IMR-90 (cell line): Measurements from ENCODE around the gene SHISAL1. TPM values are rescaled to one million over a fixed set of nuclear protein-coding genes. Genes with fewer than 3 reads are reported as not detected.

ENCODE experiments used
- ATAC-seq: fragments of 200-7000 bp; cut with Tn5 transposase; 2 replicates; pipeline ENCODE4 v1.9.1; 2020; ENCODE audit warnings: low read depth, mild to moderate bottlenecking, moderate library complexity
- BruUV-seq: library from RNA; stranded (reverse); fragments of 400-500 nt; replicated peaks from 2 replicates; lab custom pipeline; 2021; lab: Mats Ljungman, UMichigan
- CTCF ChIA-PET: fragments of 300-600 bp; formaldehyde crosslinking; extraction: SDS; loops from one replicate; lab custom pipeline; 2021; ENCODE audit warnings: antibody characterized with exemption; lab: Yijun Ruan, JAX
- POLR2A ChIA-PET: fragments of 300-600 bp; sonication (Branson Sonifier 250); formaldehyde crosslinking; loops from one replicate; lab custom pipeline; 2022; ENCODE audit warnings: antibody characterized with exemption; ENCODE audit not compliant: unreplicated experiment; lab: Charles Lee
- DNase-seq: peaks from one replicate; pipeline ENCODE4 v3.0.0; 2013
- H2AFZ ChIP-seq: replicated peaks from 2 replicates; pipeline ENCODE3; 2013; ENCODE audit warnings: low read length, mild to moderate bottlenecking; ENCODE audit not compliant: poor library complexity
- H2AK5ac ChIP-seq: 2 replicates; pipeline ENCODE4 v1.6.1; 2013; ENCODE audit warnings: low read depth, low read length, inconsistent platforms
- H2AK9ac ChIP-seq: replicated peaks from 2 replicates; pipeline ENCODE3; 2013; ENCODE audit warnings: mild to moderate bottlenecking, low read depth, low read length, moderate library complexity; ENCODE audit not compliant: poor library complexity
- H2BK120ac ChIP-seq: 2 replicates; pipeline ENCODE4 v1.6.1; 2013; ENCODE audit warnings: low read depth, low read length, inconsistent platforms
- H2BK15ac ChIP-seq: 3 replicates; pipeline ENCODE4 v1.6.1; 2013; ENCODE audit warnings: low read depth, low read length, inconsistent platforms
- H2BK20ac ChIP-seq: 2 replicates; pipeline ENCODE4 v1.6.1; 2013; ENCODE audit warnings: low read depth, mild to moderate bottlenecking, inconsistent platforms, low read length, moderate library complexity
- H2BK5ac ChIP-seq: 2 replicates; pipeline ENCODE4 v1.6.1; 2013; ENCODE audit warnings: mild to moderate bottlenecking, low read depth, low read length, inconsistent platforms; ENCODE audit not compliant: poor library complexity, severe bottlenecking
- H3K14ac ChIP-seq: replicated peaks from 2 replicates; pipeline ENCODE4 v1.6.1; 2013; ENCODE audit warnings: low read depth, low read length, inconsistent platforms
- H3K18ac ChIP-seq: 2 replicates; pipeline ENCODE4 v1.6.1; 2013; ENCODE audit warnings: low read depth, low read length, control low read depth
- H3K23ac ChIP-seq: 2 replicates; pipeline ENCODE4 v1.6.1; 2013; ENCODE audit warnings: low read depth, low read length, inconsistent platforms
- H3K27ac ChIP-seq: 2 replicates; pipeline ENCODE4 v1.5.1; 2013; ENCODE audit warnings: mild to moderate bottlenecking, control low read depth, low read length; ENCODE audit not compliant: insufficient read depth
- H3K27me3 ChIP-seq: 2 replicates; pipeline ENCODE4 v1.6.1; 2013; ENCODE audit warnings: low read length; ENCODE audit not compliant: control insufficient read depth, insufficient read depth
- H3K36me3 ChIP-seq: 2 replicates; pipeline ENCODE4 v1.6.1; 2013; ENCODE audit warnings: low read length, mixed read lengths; ENCODE audit not compliant: control insufficient read depth, insufficient read depth
- H3K4ac ChIP-seq: 2 replicates; pipeline ENCODE4 v1.6.1; 2013; ENCODE audit warnings: low read depth, low read length, inconsistent platforms
- H3K4me1 ChIP-seq: 2 replicates; pipeline ENCODE4 v1.6.1; 2013; ENCODE audit warnings: low read length, mixed read lengths; ENCODE audit not compliant: control insufficient read depth, insufficient read depth
- H3K4me2 ChIP-seq: 2 replicates; pipeline ENCODE4 v1.6.1; 2013; ENCODE audit warnings: low read depth, mild to moderate bottlenecking, control low read depth, low read length, moderate library complexity
- H3K4me3 ChIP-seq: 2 replicates; pipeline ENCODE4 v1.5.1; 2013; ENCODE audit warnings: low read depth, mild to moderate bottlenecking, control low read depth, low read length, moderate library complexity; ENCODE audit not compliant: insufficient read depth
- H3K56ac ChIP-seq: 2 replicates; pipeline ENCODE4 v1.6.1; 2013; ENCODE audit warnings: low read length, inconsistent platforms; ENCODE audit not compliant: insufficient read depth; ENCODE audit errors: extremely low read depth
- H3K79me1 ChIP-seq, 2 experiments: 2 replicates each; pipeline ENCODE4 v1.6.1; 2013; ENCODE audit warnings: low read length in 2 of 2, inconsistent platforms in 1 of 2, low read depth in 1 of 2
- H3K9ac ChIP-seq: 2 replicates; pipeline ENCODE4 v1.6.1; 2013; ENCODE audit warnings: low read depth, low read length, control low read depth
- H3K9me1 ChIP-seq: 2 replicates; pipeline ENCODE4 v1.6.1; 2013; ENCODE audit warnings: low read length, inconsistent platforms; ENCODE audit not compliant: insufficient read depth
- H3K9me3 ChIP-seq: 2 replicates; pipeline ENCODE4 v1.6.1; 2013; ENCODE audit warnings: low read length; ENCODE audit not compliant: control insufficient read depth, insufficient read depth
- H4K20me1 ChIP-seq: 2 replicates; pipeline ENCODE4 v1.6.1; 2013; ENCODE audit warnings: low read length, inconsistent platforms; ENCODE audit not compliant: insufficient read depth
- H4K5ac ChIP-seq: 2 replicates; pipeline ENCODE4 v1.6.1; 2013; ENCODE audit warnings: mild to moderate bottlenecking, low read depth, low read length, control low read depth
- H4K8ac ChIP-seq, 2 experiments: 2 replicates each; pipeline ENCODE4 v1.6.1; 2013; ENCODE audit warnings: low read depth in 2 of 2, low read length in 2 of 2, control low read depth in 1 of 2, inconsistent platforms in 1 of 2
- H4K91ac ChIP-seq: 2 replicates; pipeline ENCODE4 v1.6.1; 2013; ENCODE audit warnings: low read depth, low read length, inconsistent platforms; ENCODE audit not compliant: insufficient read depth
- BHLHE40 ChIP-seq: fragments of 150-350 bp; IDR thresholded peaks from 2 replicates; pipeline ENCODE4 v1.6.1; 2016; ENCODE audit warnings: mild to moderate bottlenecking, low read depth, low read length
- CEBPB ChIP-seq: IDR thresholded peaks from 2 replicates; pipeline ENCODE4 v1.6.1; 2012; ENCODE audit warnings: low read depth, low read length, improper control_type of control experiment
- CHD1 ChIP-seq: IDR thresholded peaks from 2 replicates; pipeline ENCODE4 v1.6.1; 2012; ENCODE audit warnings: low read depth, low read length, improper control_type of control experiment
- FOS ChIP-seq: fragments of 150-350 bp; IDR thresholded peaks from 2 replicates; pipeline ENCODE4 v1.6.1; 2016; ENCODE audit warnings: low read depth, low read length
- MAFK ChIP-seq: IDR thresholded peaks from 2 replicates; pipeline ENCODE4 v1.6.1; 2012; ENCODE audit warnings: low read depth, low read length, improper control_type of control experiment
- MAZ ChIP-seq: IDR thresholded peaks from 2 replicates; pipeline ENCODE4 v1.6.1; 2012; ENCODE audit warnings: low read depth, mild to moderate bottlenecking, low read length, improper control_type of control experiment, moderate library complexity, borderline replicate concordance
- MXI1 ChIP-seq: IDR thresholded peaks from 2 replicates; pipeline ENCODE4 v1.6.1; 2012; ENCODE audit warnings: low read depth, mild to moderate bottlenecking, low read length, moderate library complexity, borderline replicate concordance
- NFE2L2 ChIP-seq: fragments of 150-350 bp; IDR thresholded peaks from 2 replicates; pipeline ENCODE4 v1.6.1; 2016; ENCODE audit warnings: low read depth, mild to moderate bottlenecking, low read length
- POLR2A ChIP-seq: IDR thresholded peaks from 2 replicates; pipeline ENCODE4 v1.6.1; 2012; ENCODE audit warnings: mild to moderate bottlenecking, low read depth, low read length
- RAD21 ChIP-seq: IDR thresholded peaks from 2 replicates; pipeline ENCODE4 v1.6.1; 2012; ENCODE audit warnings: low read length, improper control_type of control experiment
- RCOR1 ChIP-seq: IDR thresholded peaks from 2 replicates; pipeline ENCODE4 v1.6.1; 2012; ENCODE audit warnings: mild to moderate bottlenecking, low read length, improper control_type of control experiment; ENCODE audit not compliant: insufficient replicate concordance
- RFX5 ChIP-seq: IDR thresholded peaks from 2 replicates; pipeline ENCODE4 v1.8.0; 2012; ENCODE audit warnings: low read depth, mild to moderate bottlenecking, low read length, moderate library complexity
- SMC3 ChIP-seq: fragments of 150-350 bp; IDR thresholded peaks from 2 replicates; pipeline ENCODE4 v1.6.1; 2016; ENCODE audit warnings: low read depth, mild to moderate bottlenecking, antibody characterized with exemption, low read length, moderate library complexity
- WGBS, 2 experiments: methylation state at CpG; one replicate each; pipeline versions ENCODE4 v1.1.5 to v1.1.7; 2013; ENCODE audit warnings: missing lambda C conversion rate in 2 of 2; ENCODE audit not compliant: insufficient read length in 1 of 2; ENCODE audit errors: extremely low coverage in 2 of 2; 5-methylcytosine and 5-hydroxymethylcytosine counted together
- dilution Hi-C: fragments of 300-500 bp; cut with HindIII; formaldehyde crosslinking; loops from one replicate; pipeline ENCODE4 v1.14.3; 2018; ENCODE audit warnings: low sequenced_read_pairs; ENCODE audit not compliant: unreplicated experiment
- in situ Hi-C: fragments of 300-500 bp; cut with MboI; formaldehyde crosslinking; loops from 3 replicates; pipeline ENCODE4 v1.14.3; 2019; ENCODE audit warnings: low sequenced_read_pairs, inconsistent platforms, mixed read lengths
- intact Hi-C: fragments of 100-400 bp; cut with micrococcal nuclease; formaldehyde crosslinking; loops from 2 replicates; pipeline ENCODE4 v1.10.0; 2022
- polyA plus RNA-seq, 3 experiments: library from polyadenylated mRNA; depleted of rRNA; stranded (reverse); fragments of >200 nt; gene quantifications; 2 replicates each; pipeline ENCODE4 v1.2.3, GENCODE V29; 2012; ENCODE audit warnings: low replicate concordance in 1 of 3
- total RNA-seq: library from RNA; depleted of rRNA; stranded (reverse); fragments of >200 nt; gene quantifications from 2 replicates; pipeline ENCODE4 v1.2.3, GENCODE V29; 2012
- TF ChIP-seq, protein P1 (sequence below): fragments of 150-350 bp; IDR thresholded peaks from 2 replicates; pipeline ENCODE4 v1.6.1; 2016; ENCODE audit warnings: low read depth, mild to moderate bottlenecking, low read length, moderate library complexity, borderline replicate concordance
- TF ChIP-seq, protein P2 (sequence below): conservative IDR thresholded peaks from 2 replicates; pipeline ENCODE4 v1.5.1; 2012; ENCODE audit warnings: mild to moderate bottlenecking, low read depth, low read length, improper control_type of control experiment
- TF ChIP-seq, protein P3 (sequence below): fragments of 150-350 bp; IDR thresholded peaks from 2 replicates; pipeline ENCODE4 v1.6.1; 2017; ENCODE audit warnings: mild to moderate bottlenecking, antibody characterized with exemption, low read length, low read depth

SHISAL1 gene
- total and polyA plus RNA-seq, 2 of the 4 experiments (the other 2 are of a cell fraction): 1.0 to 1.4 TPM

DNA sequence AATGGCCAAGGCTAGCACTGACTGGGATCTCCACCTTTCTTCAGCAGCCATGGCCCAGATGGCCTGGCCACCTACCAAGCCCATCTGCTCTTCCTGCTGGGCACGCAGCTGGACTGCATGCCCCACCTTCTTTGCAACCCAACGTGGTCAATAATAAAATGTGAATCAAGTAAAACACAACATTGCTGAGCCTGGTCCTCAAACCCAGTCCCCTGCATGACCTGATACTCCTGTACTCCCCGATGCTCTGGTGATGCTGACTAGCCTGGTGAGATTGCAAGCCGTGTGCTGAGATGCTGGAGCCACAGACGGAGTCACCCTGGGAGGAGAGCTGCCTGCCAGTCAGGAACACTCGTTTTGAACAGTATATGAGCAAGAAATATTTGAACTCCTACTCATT is 98.0 kb downstream of the SHISAL1 start:
- WGBS, 2 experiments: 100% methylated on average over 1 of the region's 6 CpGs; no CpG with 5 or more reads in 1 of the 2 experiments
- no peaks in the 10 kb centered on the region for H3K36me3 ChIP-seq

More for the DNA sequence above, 98.0 kb downstream of the SHISAL1 start:
- Histone ChIP-seq H3K18ac (no peak overlapping the region), H3K27ac (no peak overlapping the region), H2AK9ac (no peak overlapping the region), H2AFZ (no peak overlapping the region), H4K20me1 (no peaks in the 10 kb centered on the region), H3K23ac (no peak overlapping the region), H3K9ac (no peak overlapping the region), H3K4ac (no peak overlapping the region), H3K4me1 (peaks cover 10% of the 10 kb centered on the region; the same call in 1 of the 2 replicates), H4K5ac (no peak overlapping the region), H3K9me1 (no peaks in the 10 kb centered on the region), H4K91ac (no peak overlapping the region), H3K27me3 (peaks cover 10% of the 10 kb centered on the region), H3K9me3 (peaks cover 6% of the 10 kb centered on the region), H2BK5ac (no peak overlapping the region), H3K14ac (no peak overlapping the region), H2BK15ac (no peak overlapping the region), H3K4me3 (no peak overlapping the region), H2AK5ac (no peak overlapping the region), H3K4me2 (no peak overlapping the region), H3K56ac (no peak overlapping the region), H4K8ac (no peak overlapping the region), H2BK20ac (no peak overlapping the region), H2BK120ac (no peak overlapping the region), H3K79me1 (no peaks in the 10 kb centered on the region)
- dilution Hi-C loops (no loop called here), intact Hi-C loops (no loop called here), in situ Hi-C loops (no loop called here)
- DNase-seq: no peak
- ATAC-seq: no peak
- TF ChIP-seq, protein P1, sequence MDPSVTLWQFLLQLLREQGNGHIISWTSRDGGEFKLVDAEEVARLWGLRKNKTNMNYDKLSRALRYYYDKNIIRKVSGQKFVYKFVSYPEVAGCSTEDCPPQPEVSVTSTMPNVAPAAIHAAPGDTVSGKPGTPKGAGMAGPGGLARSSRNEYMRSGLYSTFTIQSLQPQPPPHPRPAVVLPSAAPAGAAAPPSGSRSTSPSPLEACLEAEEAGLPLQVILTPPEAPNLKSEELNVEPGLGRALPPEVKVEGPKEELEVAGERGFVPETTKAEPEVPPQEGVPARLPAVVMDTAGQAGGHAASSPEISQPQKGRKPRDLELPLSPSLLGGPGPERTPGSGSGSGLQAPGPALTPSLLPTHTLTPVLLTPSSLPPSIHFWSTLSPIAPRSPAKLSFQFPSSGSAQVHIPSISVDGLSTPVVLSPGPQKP: no peak
- TF ChIP-seq, protein P2, sequence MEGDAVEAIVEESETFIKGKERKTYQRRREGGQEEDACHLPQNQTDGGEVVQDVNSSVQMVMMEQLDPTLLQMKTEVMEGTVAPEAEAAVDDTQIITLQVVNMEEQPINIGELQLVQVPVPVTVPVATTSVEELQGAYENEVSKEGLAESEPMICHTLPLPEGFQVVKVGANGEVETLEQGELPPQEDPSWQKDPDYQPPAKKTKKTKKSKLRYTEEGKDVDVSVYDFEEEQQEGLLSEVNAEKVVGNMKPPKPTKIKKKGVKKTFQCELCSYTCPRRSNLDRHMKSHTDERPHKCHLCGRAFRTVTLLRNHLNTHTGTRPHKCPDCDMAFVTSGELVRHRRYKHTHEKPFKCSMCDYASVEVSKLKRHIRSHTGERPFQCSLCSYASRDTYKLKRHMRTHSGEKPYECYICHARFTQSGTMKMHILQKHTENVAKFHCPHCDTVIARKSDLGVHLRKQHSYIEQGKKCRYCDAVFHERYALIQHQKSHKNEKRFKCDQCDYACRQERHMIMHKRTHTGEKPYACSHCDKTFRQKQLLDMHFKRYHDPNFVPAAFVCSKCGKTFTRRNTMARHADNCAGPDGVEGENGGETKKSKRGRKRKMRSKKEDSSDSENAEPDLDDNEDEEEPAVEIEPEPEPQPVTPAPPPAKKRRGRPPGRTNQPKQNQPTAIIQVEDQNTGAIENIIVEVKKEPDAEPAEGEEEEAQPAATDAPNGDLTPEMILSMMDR: no peak
- TF ChIP-seq POLR2A (no peak), MAFK (no peak), MXI1 (no peak), RAD21 (no peak), FOS (no peak), CHD1 (no peak), MAZ (no peak), RFX5 (no peak), CEBPB (no peak), BHLHE40 (no peak), RCOR1 (no peak), NFE2L2 (no peak), SMC3 (no peak)
- TF ChIP-seq, protein P3, sequence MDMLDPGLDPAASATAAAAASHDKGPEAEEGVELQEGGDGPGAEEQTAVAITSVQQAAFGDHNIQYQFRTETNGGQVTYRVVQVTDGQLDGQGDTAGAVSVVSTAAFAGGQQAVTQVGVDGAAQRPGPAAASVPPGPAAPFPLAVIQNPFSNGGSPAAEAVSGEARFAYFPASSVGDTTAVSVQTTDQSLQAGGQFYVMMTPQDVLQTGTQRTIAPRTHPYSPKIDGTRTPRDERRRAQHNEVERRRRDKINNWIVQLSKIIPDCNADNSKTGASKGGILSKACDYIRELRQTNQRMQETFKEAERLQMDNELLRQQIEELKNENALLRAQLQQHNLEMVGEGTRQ: no peak
- no TSS peak for BruUV-seq
- POLR2A ChIA-PET: no interaction called here
- CTCF ChIA-PET: no interaction called here
